HG02759 (cell line): ENCODE data around the gene MRTFB.
"Not testable (repeated sequence)": the region's sequence is repeated elsewhere in the genome, so short reads cannot be mapped to it uniquely, and the experiment has no call there.

ENCODE experiments used
- ATAC-seq: cut with Tn5 transposase; IDR thresholded peaks from one replicate; pipeline ENCODE4 v1.9.1; 2021; ENCODE audit warnings: mild to moderate bottlenecking, moderate library complexity; ENCODE audit not compliant: unreplicated experiment

MRTFB gene

GRCh38 chr16:14104066-14104465 lies 32.9 kb downstream of the MRTFB start:
- ATAC-seq = no peak

GRCh38 chr16:14105760-14106375 lies 34.7 kb downstream of the MRTFB start:
- no peak for ATAC-seq

GRCh38 chr16:14106457-14106856 lies 35.3 kb downstream of the MRTFB start:
- no peak for ATAC-seq

- no peak for ATAC-seq
These were observed 35.8 kb downstream of the MRTFB start for GRCh38 chr16:14106961-14107360.

GRCh38 chr16:14109077-14109775 lies 38.1 kb downstream of the MRTFB start:
- no peak for ATAC-seq

GRCh38 chr16:14109782-14110727 lies 38.9 kb downstream of the MRTFB start:
- no peak for ATAC-seq

GRCh38 chr16:14110728-14111251 lies 39.7 kb downstream of the MRTFB start:
- no peak for ATAC-seq

GRCh38 chr16:14111713-14112538 lies 40.8 kb downstream of the MRTFB start:
- ATAC-seq = no peak

GRCh38 chr16:14112539-14112856 lies 41.4 kb downstream of the MRTFB start:
- no peak for ATAC-seq

GRCh38 chr16:14113344-14113743 lies 42.2 kb downstream of the MRTFB start:
- no peak for ATAC-seq

- no peak for ATAC-seq
These were observed 45.9 kb downstream of the MRTFB start for GRCh38 chr16:14117051-14117450.

- no peak for ATAC-seq
These were observed 48.7 kb downstream of the MRTFB start for GRCh38 chr16:14119799-14120198.

GRCh38 chr16:14120335-14120734 lies 49.2 kb downstream of the MRTFB start:
- no peak for ATAC-seq

- ATAC-seq = no peak
These were observed 50.0 kb downstream of the MRTFB start for GRCh38 chr16:14121142-14121541.

- ATAC-seq = no peak
These were observed 50.8 kb downstream of the MRTFB start for GRCh38 chr16:14121872-14122271.

- ATAC-seq = not testable (repeated sequence)
These were observed 51.3 kb downstream of the MRTFB start for GRCh38 chr16:14122430-14122829.

GRCh38 chr16:14125000-14125681 lies 54.0 kb downstream of the MRTFB start:
- no peak for ATAC-seq

GRCh38 chr16:14125708-14126107 lies 54.6 kb downstream of the MRTFB start:
- ATAC-seq = no peak

GRCh38 chr16:14128097-14128496 lies 57.0 kb downstream of the MRTFB start:
- no peak for ATAC-seq

- ATAC-seq = no peak
These were observed 58.4 kb downstream of the MRTFB start for GRCh38 chr16:14129502-14129901.
